HCT116 (cell line): ENCODE results near the gene INPP4A.

Experiments
- CEBPB ChIP-seq: IDR thresholded peaks from 2 replicates; pipeline ENCODE4 v1.6.1; 2012; ENCODE audit warnings: low read depth
- EGR1 ChIP-seq: IDR thresholded peaks from 2 replicates; pipeline ENCODE4 v1.6.1; 2012; ENCODE audit warnings: low read depth
- EZH2 ChIP-seq: fragments of 200-600 bp; sonication (generic); IDR thresholded peaks from 2 replicates; pipeline ENCODE4 v1.6.1; 2017; ENCODE audit warnings: antibody characterized with exemption, mixed run types
- POLR2A ChIP-seq: IDR thresholded peaks from 2 replicates; pipeline ENCODE4 v1.7.0; 2011; ENCODE audit warnings: borderline replicate concordance; ENCODE audit not compliant: insufficient read depth, insufficient read length; ENCODE audit errors: extremely low read depth
- POLR2AphosphoS5 ChIP-seq: IDR thresholded peaks from 2 replicates; pipeline ENCODE4 v1.6.1; 2011; ENCODE audit warnings: mild to moderate bottlenecking, low read depth, low read length, moderate library complexity
- TCF7L2 ChIP-seq: IDR thresholded peaks from 2 replicates; pipeline ENCODE4 v1.7.0; 2011; ENCODE audit warnings: borderline replicate concordance, inconsistent platforms; ENCODE audit not compliant: insufficient read depth, insufficient read length; ENCODE audit errors: extremely low read depth
- ZFX ChIP-seq: fragments of 450-650 bp; IDR thresholded peaks from 2 replicates; pipeline ENCODE4 v1.6.1; 2017
- TF ChIP-seq, protein P1 (sequence below), 3 experiments: fragments of 200-600 bp in 1 of 3; sonication (generic) in 1 of 3; IDR thresholded peaks in 2 of 3; conservative IDR thresholded peaks in 1 of 3; 2 replicates each; pipeline ENCODE4 v1.5.1; 2012 to 2017; ENCODE audit warnings: low read depth in 2 of 3, low read length in 2 of 3, antibody characterized with exemption in 1 of 3, borderline replicate concordance in 1 of 3, control low read depth in 1 of 3, mild to moderate bottlenecking in 1 of 3, mixed read lengths in 1 of 3, mixed run types in 1 of 3, moderate library complexity in 1 of 3; ENCODE audit not compliant: insufficient read depth in 1 of 3
- TF ChIP-seq, protein P2 (sequence below): IDR thresholded peaks from 2 replicates; pipeline ENCODE4 v1.6.1; 2012

DNA sequence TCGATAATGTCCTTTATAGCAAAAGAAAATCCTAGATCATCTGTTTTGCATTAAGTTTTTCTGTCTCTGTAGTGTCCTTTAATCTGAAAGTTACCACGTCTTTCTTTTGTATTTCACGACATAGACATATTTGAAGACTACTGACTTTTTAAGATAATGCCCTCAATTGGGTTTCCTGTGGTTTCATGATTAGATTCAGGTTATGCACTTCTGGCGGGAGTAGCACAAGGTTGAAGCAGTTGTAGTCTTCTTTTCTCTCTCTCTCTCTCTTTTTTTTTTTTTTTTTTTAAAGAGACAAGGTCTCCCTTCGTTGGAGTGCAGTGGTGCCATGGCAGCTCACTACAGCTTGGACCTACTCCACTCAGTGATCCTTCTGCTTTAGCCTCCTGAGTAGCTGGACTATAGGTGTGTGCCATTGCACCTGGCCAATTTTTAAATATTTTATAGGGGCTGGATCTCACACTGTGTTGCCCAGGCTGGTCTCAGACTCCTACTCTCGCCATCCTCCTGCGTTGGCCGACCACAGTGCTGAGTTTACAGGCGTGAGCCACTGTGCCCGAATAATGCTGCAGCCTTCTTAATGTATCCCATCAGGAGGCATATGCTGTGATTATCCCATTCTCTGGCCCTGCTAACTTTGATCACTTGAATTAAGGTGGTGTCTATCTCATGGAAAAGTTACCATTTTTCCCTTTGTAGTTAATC lies 3.9 kb downstream of the INPP4A start:
- TF ChIP-seq TCF7L2 (no peak), POLR2AphosphoS5 (no peak), EZH2 (no peak), ZFX (no peak), POLR2A (no peak), EGR1 (no peak), CEBPB (no peak)
- TF ChIP-seq, protein P1, sequence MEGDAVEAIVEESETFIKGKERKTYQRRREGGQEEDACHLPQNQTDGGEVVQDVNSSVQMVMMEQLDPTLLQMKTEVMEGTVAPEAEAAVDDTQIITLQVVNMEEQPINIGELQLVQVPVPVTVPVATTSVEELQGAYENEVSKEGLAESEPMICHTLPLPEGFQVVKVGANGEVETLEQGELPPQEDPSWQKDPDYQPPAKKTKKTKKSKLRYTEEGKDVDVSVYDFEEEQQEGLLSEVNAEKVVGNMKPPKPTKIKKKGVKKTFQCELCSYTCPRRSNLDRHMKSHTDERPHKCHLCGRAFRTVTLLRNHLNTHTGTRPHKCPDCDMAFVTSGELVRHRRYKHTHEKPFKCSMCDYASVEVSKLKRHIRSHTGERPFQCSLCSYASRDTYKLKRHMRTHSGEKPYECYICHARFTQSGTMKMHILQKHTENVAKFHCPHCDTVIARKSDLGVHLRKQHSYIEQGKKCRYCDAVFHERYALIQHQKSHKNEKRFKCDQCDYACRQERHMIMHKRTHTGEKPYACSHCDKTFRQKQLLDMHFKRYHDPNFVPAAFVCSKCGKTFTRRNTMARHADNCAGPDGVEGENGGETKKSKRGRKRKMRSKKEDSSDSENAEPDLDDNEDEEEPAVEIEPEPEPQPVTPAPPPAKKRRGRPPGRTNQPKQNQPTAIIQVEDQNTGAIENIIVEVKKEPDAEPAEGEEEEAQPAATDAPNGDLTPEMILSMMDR (IDR thresholded peaks at IDR 0.05 in 2 of 3, conservative IDR thresholded peaks at IDR 0.05 in 1 of 3; ENCODE audit: borderline replicate concordance in 1 of 3, insufficient read depth in 1 of 3, low read depth in 2 of 3, low read length in 2 of 3) = no peak
- TF ChIP-seq, protein P2, sequence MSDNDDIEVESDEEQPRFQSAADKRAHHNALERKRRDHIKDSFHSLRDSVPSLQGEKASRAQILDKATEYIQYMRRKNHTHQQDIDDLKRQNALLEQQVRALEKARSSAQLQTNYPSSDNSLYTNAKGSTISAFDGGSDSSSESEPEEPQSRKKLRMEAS = no peak
